CD4-positive, alpha-beta T cell treated with Interleukin-2 at 100 ng/mL for 4 hours (primary cell): ENCODE results near the gene EXOSC6.
A peak's percentile ranks its signal among the peaks of the same experiment; 100 is the strongest.
"Not testable (repeated sequence)": the region's sequence is repeated elsewhere in the genome, so short reads cannot be mapped to it uniquely, and the experiment has no call there.

Experiments used
- DNase-seq: peaks from one replicate; pipeline ENCODE4 v3.0.0-alpha.2; 2020; ENCODE audit warnings: low spot score

The EXOSC6 gene

GRCh38 chr16:70251629-70252354 lies at the start of gene EXOSC6:
TSS of gene EXOSC6 (minus strand) at chr16:70251940. CDS start at chr16:70251900, 40 bp downstream.
- peak; percentile 92 for DNase-seq

DNA sequence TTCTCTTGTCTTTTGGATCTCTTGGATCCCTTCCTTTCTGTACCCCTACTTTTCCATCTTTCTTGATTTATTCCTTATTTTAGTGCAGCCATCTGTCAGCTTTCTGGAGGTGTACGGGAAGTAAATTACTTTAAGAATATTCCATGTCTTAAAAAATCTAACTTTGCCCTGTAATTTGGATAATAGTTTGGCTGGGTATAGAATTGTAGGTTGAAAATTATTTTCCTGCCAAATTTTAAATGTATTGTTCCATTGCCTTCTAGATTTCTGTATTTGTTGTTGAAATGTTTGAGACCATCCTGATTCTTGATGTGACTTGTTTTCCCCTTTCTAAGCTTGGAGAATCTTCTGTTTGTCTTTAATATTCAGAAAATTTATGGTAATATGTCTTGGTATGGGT lies 49.4 kb upstream of the EXOSC6 start:
- DNase-seq = no peak

GRCh38 chr16:70298988-70299938 lies 47.5 kb upstream of the EXOSC6 start, which contains the start of gene DDX19B:
TSS of gene DDX19B (plus strand) at chr16:70299186. CDS start at chr16:70299298, 112 bp downstream.
- DNase-seq = peak; percentile 55

DNA sequence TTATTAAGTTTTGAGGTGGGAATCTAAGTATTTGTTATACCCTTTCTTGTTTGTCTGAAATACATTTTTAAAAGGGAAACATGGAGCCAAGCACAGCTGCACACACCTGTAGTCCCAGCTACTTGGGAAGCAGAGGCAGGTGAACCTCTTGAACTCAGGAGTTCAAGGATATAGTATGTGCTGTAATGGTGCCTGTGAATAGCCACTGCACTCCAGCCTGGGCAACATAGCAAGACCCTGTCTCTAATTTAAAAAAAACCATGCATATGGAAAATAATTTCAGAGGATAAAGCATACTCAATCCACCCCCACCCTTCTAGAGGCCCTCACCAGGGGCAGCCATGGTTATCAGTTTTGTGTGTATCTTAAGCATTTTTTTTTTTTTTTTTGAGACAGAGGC lies 43.9 kb upstream of the EXOSC6 start:
- DNase-seq = no peak

DNA sequence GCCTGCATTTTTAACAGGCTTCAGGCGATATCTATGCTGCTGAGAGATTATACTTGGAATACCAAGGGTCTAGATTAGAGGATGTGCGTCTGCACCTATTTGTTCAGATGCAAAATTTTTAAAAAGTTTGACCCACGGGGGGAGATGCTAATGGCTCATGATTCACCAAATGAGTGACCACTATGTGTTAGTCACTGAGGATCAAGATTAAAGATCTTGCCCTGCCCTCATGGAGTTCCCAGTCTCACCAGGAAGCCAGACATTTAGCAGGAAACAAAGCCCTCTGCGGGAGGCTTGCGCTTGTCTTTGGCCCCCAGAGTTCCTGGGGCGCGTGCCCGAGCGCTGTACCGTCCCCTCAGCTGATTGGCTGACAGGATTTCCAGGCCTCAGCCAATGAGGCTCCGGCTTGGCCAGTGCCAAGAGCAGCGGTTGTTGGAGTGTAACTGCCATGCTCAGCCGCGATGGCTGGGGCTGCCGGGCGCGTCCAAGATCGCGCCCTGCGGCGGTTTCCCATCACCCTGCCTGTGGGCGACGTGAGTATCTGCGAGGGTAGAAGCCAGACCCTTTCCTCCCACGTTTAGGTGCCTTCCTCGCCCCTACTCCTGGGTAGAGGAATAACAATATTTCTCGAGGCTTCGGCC lies 42.8 kb upstream of the EXOSC6 start:
- DNase-seq = no peak

GRCh38 chr16:70292148-70292547 lies 40.4 kb upstream of the EXOSC6 start:
- not testable (repeated sequence) for DNase-seq

GRCh38 chr16:70290949-70291519 lies 39.3 kb upstream of the EXOSC6 start:
- DNase-seq = no peak

DNA sequence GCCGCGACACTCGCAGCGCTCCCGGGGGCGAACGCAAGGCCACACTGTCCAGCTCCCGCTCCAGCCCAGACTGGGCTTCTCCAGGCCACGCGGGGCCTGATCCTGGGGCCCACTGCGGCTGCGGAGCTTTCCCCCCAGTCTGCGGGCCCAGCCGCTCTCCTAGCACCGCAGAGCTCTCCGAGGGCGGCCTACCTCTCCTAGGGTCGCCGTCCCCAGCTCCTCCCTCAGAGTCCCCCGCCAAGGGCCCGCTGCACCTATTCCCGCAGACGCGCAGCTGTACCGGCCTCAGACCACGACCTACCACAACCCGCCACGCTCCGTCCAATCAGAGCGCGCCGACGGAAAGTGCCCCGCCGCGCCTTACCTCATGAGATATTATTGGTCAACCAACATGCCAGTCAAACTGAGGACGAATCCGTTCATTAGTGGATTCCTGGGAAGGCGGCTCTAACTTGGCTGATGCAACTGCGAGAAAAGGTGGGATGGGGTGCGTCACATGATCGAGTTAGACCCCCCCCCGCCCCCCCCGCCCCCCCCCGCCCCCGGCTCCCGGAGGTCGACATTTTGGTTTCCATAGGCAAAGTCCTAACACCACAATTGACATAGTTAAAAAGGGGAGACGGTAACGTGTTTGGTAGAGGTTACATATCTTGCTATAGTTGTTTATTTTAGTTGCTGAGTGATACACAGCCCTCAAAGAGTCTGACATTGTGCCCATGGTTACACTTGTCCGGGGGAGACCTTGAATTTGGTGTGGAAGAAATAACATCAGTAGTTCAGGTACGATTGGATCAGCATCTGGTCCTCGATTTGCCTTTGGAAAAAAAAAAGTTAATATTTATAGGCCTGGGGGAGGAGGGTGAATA lies 37.7 kb upstream of the EXOSC6 start, which contains the start of gene AARS1:
Gene AARS1 (minus strand): TSS at position 278 of the 866 bp plus-strand sequence. CDS start 6,743 bp downstream, outside the sequence.
- peak; percentile 99 for DNase-seq

GRCh38 chr16:70287304-70287971 lies 35.7 kb upstream of the EXOSC6 start:
- DNase-seq = not testable (repeated sequence)

- DNase-seq = no peak
Observed at GRCh38 chr16:70276392-70276791, 24.7 kb upstream of the EXOSC6 start.

DNA sequence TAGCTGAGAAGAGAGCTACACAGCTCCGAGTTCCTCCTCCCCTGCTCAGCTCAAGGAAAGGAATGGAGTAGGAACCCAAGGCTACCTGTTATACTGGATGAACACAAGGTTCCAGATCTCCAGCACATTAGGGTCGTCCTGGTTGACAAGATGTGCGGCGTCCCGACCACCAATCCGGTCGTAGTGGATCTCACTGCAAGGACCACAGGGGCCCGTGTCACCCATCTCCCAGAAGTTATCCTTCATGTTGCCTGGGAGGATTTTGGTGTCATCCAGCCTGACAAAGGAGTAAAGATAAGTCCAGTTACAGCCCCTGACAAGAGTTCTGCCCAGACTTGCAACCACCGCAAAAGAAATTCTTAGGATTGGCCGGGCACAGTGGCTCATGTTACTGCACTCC lies 20.0 kb upstream of the EXOSC6 start:
- DNase-seq = no peak

GRCh38 chr16:70270176-70270575 lies 18.4 kb upstream of the EXOSC6 start:
- no peak for DNase-seq

- no peak for DNase-seq
Observed at GRCh38 chr16:70269471-70269870, 17.7 kb upstream of the EXOSC6 start.

DNA sequence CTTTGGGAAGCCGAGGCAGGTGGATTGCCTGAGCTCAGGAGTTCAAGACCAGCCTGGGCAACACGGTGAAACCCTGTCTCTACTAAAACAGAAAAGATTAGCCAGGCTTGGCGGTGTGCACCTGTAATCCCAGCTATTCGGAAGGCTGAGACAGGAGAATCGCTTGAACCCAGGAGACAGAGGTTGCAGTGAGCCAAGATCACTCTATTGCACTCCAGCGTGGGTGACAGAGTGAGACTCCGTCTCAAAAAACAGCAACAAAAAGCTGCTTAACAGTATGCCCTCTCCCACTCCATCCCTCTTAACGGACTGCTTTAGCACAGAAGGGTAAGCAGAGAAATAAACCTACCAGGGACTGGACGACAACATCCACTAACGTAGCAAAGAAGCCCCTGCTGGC lies 16.2 kb upstream of the EXOSC6 start:
- DNase-seq = not testable (repeated sequence)

GRCh38 chr16:70267516-70267915 lies 15.8 kb upstream of the EXOSC6 start:
- DNase-seq = peak; percentile 19

GRCh38 chr16:70259903-70260302 lies 8.2 kb upstream of the EXOSC6 start:
- DNase-seq = not testable (repeated sequence)

DNA sequence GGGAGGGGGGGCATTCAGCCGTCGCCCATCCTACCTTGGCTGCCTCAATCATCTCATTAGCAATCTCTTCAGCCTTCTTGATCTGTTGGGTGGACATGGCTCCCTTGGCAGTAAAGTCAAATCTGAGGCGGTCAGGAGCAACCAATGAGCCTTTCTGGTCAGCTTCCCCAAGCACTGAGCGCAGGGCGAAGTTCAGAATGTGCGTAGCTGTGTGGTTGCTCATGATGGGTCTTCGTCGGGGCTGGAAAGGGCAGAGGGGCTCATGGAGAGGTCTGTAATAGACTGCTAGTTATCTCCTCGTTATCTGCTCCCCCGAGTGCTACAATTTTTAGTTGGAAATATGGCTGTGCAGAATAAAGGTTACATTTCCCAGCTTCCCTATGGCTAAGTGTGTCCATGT lies 7.2 kb upstream of the EXOSC6 start:
- no peak for DNase-seq

GRCh38 chr16:70258065-70258464 lies 6.3 kb upstream of the EXOSC6 start:
- DNase-seq = no peak

DNA sequence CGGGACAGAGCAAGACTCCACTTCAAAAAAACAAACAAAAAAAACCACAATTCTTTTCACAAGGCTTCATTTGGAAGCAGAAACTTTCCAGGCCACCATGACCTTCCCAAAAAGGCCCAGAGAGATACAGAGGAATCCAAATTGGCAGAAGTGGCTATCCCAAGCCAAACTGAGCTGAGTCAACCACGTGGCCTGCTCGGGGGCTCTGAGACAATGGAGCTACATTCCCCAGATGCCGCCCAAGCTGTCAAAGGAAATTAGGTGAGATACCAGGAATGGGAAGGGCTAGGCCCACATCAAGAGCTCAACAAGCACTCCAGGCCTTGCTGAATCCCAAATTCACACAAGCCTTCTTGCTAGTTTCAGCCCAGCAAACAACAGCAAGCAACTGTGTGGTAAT lies 5.7 kb upstream of the EXOSC6 start:
- DNase-seq = no peak

DNA sequence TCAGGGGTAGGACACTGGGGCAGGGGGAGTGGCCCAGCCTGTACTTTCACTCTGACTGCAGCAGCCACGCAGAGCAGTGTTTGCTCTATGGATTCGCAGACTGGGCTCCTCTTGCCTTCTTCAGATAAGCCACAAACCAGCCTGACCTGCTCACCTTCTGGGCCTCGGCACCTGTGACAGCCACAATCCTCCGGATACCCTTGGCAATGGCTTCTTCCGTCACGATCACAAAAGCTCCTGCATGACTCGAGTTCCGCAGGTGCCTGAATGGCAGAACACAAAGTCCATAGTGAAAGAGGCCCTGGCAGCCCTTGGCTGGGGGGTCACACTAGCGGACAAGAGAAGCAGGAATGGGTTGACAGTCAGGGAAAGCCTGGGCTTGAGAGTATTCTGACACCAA lies 3.8 kb upstream of the EXOSC6 start:
- DNase-seq = no peak

GRCh38 chr16:70254965-70255286 lies 3.2 kb upstream of the EXOSC6 start:
- no peak for DNase-seq
